ENCODE measurements around the gene EPB41L1. TPM values are rescaled to one million over a fixed set of nuclear protein-coding genes. Genes with fewer than 3 reads are reported as not detected.

Gene EPB41L1
- total and polyA plus RNA-seq, 2 experiments from 2014 or later = 24.1 to 48.7 TPM

GRCh38 chr20:36118371-36118770 lies 36.2 kb upstream of the EPB41L1 start:
- H2AFZ ChIP-seq = no peak overlapping the region
- H3K27ac ChIP-seq (ENCODE audit: low read depth) = no peak overlapping the region
- no peak overlapping the region for H3K4me3 Mint-ChIP-seq
- no peaks in the 10 kb centered on the region for H4K20me1 ChIP-seq (replicated peaks; ENCODE audit: insufficient read depth)
- no peak for ATAC-seq
- no peak for TF ChIP-seq EZH2 (IDR thresholded peaks at IDR 0.05; ENCODE audit: low read depth, unreplicated experiment)
- TF ChIP-seq ZNF114 (CRISPR knock-in tag; IDR thresholded peaks at IDR 0.05) = no peak
- TF ChIP-seq STAT1 (IDR thresholded peaks at IDR 0.05; ENCODE audit: unreplicated experiment) = no peak
- TF ChIP-seq POLR2AphosphoS5 (IDR thresholded peaks at IDR 0.05; ENCODE audit: low read depth) = no peak
- TF ChIP-seq, protein P1, sequence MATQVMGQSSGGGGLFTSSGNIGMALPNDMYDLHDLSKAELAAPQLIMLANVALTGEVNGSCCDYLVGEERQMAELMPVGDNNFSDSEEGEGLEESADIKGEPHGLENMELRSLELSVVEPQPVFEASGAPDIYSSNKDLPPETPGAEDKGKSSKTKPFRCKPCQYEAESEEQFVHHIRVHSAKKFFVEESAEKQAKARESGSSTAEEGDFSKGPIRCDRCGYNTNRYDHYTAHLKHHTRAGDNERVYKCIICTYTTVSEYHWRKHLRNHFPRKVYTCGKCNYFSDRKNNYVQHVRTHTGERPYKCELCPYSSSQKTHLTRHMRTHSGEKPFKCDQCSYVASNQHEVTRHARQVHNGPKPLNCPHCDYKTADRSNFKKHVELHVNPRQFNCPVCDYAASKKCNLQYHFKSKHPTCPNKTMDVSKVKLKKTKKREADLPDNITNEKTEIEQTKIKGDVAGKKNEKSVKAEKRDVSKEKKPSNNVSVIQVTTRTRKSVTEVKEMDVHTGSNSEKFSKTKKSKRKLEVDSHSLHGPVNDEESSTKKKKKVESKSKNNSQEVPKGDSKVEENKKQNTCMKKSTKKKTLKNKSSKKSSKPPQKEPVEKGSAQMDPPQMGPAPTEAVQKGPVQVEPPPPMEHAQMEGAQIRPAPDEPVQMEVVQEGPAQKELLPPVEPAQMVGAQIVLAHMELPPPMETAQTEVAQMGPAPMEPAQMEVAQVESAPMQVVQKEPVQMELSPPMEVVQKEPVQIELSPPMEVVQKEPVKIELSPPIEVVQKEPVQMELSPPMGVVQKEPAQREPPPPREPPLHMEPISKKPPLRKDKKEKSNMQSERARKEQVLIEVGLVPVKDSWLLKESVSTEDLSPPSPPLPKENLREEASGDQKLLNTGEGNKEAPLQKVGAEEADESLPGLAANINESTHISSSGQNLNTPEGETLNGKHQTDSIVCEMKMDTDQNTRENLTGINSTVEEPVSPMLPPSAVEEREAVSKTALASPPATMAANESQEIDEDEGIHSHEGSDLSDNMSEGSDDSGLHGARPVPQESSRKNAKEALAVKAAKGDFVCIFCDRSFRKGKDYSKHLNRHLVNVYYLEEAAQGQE (IDR thresholded peaks at IDR 0.05; ENCODE audit: unreplicated experiment) = no peak
- no peak for TF ChIP-seq ZNF331 (CRISPR knock-in tag; IDR thresholded peaks at IDR 0.05; ENCODE audit: low read depth)
- TF ChIP-seq EZH2phosphoT487 (IDR thresholded peaks at IDR 0.05; ENCODE audit: unreplicated experiment) = no peak
- TF ChIP-seq JUNB (IDR thresholded peaks at IDR 0.05; ENCODE audit: unreplicated experiment) = no peak
- TF ChIP-seq, protein P2, sequence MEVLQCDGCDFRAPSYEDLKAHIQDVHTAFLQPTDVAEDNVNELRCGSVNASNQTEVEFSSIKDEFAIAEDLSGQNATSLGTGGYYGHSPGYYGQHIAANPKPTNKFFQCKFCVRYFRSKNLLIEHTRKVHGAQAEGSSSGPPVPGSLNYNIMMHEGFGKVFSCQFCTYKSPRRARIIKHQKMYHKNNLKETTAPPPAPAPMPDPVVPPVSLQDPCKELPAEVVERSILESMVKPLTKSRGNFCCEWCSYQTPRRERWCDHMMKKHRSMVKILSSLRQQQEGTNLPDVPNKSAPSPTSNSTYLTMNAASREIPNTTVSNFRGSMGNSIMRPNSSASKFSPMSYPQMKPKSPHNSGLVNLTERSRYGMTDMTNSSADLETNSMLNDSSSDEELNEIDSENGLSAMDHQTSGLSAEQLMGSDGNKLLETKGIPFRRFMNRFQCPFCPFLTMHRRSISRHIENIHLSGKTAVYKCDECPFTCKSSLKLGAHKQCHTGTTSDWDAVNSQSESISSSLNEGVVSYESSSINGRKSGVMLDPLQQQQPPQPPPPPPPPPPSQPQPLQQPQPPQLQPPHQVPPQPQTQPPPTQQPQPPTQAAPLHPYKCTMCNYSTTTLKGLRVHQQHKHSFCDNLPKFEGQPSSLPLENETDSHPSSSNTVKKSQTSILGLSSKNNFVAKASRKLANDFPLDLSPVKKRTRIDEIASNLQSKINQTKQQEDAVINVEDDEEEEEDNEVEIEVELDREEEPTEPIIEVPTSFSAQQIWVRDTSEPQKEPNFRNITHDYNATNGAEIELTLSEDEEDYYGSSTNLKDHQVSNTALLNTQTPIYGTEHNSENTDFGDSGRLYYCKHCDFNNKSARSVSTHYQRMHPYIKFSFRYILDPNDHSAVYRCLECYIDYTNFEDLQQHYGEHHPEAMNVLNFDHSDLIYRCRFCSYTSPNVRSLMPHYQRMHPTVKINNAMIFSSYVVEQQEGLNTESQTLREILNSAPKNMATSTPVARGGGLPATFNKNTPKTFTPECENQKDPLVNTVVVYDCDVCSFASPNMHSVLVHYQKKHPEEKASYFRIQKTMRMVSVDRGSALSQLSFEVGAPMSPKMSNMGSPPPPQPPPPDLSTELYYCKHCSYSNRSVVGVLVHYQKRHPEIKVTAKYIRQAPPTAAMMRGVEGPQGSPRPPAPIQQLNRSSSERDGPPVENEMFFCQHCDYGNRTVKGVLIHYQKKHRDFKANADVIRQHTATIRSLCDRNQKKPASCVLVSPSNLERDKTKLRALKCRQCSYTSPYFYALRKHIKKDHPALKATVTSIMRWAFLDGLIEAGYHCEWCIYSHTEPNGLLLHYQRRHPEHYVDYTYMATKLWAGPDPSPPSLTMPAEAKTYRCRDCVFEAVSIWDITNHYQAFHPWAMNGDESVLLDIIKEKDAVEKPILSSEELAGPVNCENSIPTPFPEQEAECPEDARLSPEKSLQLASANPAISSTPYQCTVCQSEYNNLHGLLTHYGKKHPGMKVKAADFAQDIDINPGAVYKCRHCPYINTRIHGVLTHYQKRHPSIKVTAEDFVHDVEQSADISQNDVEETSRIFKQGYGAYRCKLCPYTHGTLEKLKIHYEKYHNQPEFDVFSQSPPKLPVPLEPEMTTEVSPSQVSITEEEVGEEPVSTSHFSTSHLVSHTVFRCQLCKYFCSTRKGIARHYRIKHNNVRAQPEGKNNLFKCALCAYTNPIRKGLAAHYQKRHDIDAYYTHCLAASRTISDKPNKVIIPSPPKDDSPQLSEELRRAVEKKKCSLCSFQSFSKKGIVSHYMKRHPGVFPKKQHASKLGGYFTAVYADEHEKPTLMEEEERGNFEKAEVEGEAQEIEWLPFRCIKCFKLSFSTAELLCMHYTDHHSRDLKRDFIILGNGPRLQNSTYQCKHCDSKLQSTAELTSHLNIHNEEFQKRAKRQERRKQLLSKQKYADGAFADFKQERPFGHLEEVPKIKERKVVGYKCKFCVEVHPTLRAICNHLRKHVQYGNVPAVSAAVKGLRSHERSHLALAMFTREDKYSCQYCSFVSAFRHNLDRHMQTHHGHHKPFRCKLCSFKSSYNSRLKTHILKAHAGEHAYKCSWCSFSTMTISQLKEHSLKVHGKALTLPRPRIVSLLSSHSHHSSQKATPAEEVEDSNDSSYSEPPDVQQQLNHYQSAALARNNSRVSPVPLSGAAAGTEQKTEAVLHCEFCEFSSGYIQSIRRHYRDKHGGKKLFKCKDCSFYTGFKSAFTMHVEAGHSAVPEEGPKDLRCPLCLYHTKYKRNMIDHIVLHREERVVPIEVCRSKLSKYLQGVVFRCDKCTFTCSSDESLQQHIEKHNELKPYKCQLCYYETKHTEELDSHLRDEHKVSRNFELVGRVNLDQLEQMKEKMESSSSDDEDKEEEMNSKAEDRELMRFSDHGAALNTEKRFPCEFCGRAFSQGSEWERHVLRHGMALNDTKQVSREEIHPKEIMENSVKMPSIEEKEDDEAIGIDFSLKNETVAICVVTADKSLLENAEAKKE (CRISPR knock-in tag; IDR thresholded peaks at IDR 0.05) = no peak
- TF ChIP-seq ETS1 (IDR thresholded peaks at IDR 0.05) = no peak
- no peak for TF ChIP-seq CREB1 (CRISPR knock-in tag; IDR thresholded peaks at IDR 0.05; ENCODE audit: low read depth)
- TF ChIP-seq CTCF (conservative IDR thresholded peaks at IDR 0.05; ENCODE audit: low read depth in 2 of 2) = no peak
- TF ChIP-seq NANOG (IDR thresholded peaks at IDR 0.05; ENCODE audit: borderline replicate concordance) = no peak
- H3K27me3 ChIP-seq (ENCODE audit: insufficient read depth) = no peaks in the 10 kb centered on the region
- no peak overlapping the region for H3K27ac Mint-ChIP-seq
- no peaks in the 10 kb centered on the region; the same call in 2 of the 3 replicates for H3K9me3 Mint-ChIP-seq
- H3K4me1 ChIP-seq (ENCODE audit: insufficient read depth) = peaks cover 7% of the 10 kb centered on the region
- no peaks in the 10 kb centered on the region for H3K36me3 ChIP-seq (ENCODE audit: insufficient read depth)
- H3F3A ChIP-seq (replicated peaks; ENCODE audit: low read depth) = no peaks in the 10 kb centered on the region
- no peak overlapping the region for H3K4me3 ChIP-seq
- peaks cover 7% of the 10 kb centered on the region for H3K27me3 Mint-ChIP-seq (ENCODE audit: insufficient read depth, low read depth, poor library complexity)
- peaks cover 22% of the 10 kb centered on the region for H3K4me1 Mint-ChIP-seq
- DNase-seq (ENCODE audit: low spot score) = no peak
- H3K4me2 ChIP-seq = no peak overlapping the region
- no peaks in the 10 kb centered on the region for H3K36me3 Mint-ChIP-seq (ENCODE audit: low read depth)
- H3K79me2 ChIP-seq (replicated peaks; ENCODE audit: insufficient read depth) = no peaks in the 10 kb centered on the region
- H3K9me2 ChIP-seq (ENCODE audit: insufficient read depth) = no peaks in the 10 kb centered on the region
